Hippocampal formation (tissue), 2 donors: ENCODE measurements around the gene CNOT6.
"Not testable (repeated sequence)": the region's sequence is repeated elsewhere in the genome, so short reads cannot be mapped to it uniquely, and the experiment has no call there.

Experiments used
- DNase-seq, 2 donors: peaks; one replicate each; lab custom pipeline; 2025; lab: John Stamatoyannopoulos, UW

The CNOT6 gene

DNA sequence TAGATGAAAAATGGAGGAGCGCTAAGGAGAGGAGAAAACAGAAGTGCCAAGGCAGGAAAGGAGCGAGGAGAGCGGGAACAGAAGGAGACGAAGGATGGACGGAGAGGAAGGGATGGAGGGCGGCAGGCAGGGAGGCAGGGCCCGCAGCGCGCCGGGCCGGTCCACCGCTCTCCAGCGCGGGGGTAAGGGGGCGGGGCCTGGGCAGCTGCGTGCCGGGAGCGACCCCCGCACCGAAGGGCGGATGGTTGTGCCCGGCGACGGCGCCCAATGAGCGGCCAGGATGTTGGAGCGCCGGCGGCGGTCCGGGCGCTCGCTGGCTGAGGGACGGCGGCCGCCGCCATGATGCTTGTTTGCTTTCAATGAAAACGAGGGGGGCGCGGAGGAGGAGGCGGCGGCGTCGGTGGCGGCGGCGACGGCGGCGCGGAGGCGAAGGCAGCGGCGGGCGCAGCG is at the start of gene CNOT6:
TSS of gene CNOT6 (plus strand) at position 320 of the 450 bp plus-strand sequence. CDS start 34,898 bp downstream, outside the sequence.
- peak; percentile 92 to 93 for DNase-seq

GRCh38 chr5:180454752-180455151 is 39.4 kb upstream of the CNOT6 start:
- DNase-seq = no peak

- no peak for DNase-seq
These were observed 38.3 kb upstream of the CNOT6 start for GRCh38 chr5:180455872-180456271.

GRCh38 chr5:180456792-180457191 is 37.4 kb upstream of the CNOT6 start:
- DNase-seq = no peak

DNA sequence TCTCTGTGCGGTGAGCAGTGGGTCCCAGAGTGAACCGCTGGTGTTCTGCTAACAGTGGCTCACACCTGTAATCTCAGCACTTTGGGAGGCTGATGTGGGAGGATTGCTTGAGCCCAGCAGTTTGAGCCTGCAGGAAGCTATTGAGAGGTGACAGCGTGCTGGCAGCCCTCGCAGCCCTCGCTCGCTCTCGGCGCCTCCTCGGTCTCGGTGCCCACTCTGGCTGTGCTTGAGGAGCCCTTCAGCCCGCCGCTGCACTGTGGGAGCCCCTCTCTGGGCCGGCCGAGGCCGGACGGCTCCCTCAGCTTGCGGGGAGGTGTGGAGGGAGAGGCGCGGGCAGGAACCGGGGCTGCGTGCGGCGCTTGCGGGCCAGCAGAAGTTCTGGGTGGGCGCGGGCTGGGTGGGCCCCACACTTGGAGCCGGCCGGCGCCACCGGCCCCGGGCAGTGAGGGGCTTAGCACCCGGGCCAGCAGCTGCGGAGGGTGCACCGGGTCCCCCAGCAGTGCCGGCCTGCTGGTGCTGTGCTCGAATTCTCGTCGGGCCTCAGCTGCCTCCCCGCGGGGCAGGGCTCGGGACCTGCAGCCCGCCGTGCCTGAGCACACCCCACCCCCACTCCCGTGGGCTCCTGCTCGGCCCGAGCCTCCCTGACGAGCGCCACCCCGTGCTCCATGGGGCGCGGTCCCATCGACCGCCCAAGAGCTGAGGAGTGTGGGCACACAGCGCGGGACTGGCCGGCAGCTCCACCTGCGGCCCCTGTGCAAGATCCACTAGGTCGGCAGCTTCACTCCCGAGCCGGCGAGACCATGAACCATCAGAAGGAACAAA is 35.1 kb upstream of the CNOT6 start:
- DNase-seq = not testable (repeated sequence)

DNA sequence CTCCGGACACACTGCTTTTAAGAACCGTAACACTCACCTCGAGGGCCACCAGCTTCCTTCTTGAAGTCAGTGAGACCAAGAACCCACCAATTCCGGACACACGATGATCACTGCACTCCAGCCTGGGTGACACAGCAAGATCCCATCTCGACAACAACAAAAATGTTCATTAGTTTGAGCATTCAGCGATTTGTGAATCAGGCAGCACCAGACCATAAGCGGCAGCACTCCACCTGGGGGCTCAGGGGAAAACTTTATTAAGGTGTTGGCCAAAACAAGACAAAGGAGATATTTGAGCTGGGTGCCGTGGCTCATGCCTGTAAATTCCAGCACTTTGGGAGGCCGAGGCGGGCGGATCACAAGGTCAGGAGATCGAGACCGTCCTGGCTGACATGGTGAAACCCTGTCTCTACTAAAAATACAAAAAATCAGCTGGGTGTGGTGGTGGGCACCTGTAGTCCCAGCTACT is 34.5 kb upstream of the CNOT6 start:
- DNase-seq = not testable (repeated sequence)

GRCh38 chr5:180460834-180461233 is 33.3 kb upstream of the CNOT6 start:
- DNase-seq = no peak

DNA sequence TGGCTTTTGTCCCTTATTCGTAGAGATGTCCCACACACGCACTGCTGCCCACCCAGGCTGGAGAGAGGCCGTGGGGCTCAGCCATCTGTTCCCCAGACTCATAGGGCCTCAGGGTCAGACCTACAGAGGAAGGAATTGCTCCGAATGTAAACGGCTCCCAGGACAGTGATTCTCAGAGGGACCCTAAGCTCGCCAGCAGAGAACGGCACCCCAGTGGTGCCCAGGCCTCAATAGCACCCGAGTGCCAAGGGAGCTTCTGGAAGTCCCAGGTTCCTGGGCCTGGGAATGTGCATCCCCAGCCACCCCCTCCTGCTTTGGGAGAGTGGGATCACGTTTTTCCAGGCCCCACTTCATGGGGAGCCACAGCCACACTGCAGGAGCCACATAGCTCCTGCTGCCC is 32.9 kb upstream of the CNOT6 start:
- no peak for DNase-seq

DNA sequence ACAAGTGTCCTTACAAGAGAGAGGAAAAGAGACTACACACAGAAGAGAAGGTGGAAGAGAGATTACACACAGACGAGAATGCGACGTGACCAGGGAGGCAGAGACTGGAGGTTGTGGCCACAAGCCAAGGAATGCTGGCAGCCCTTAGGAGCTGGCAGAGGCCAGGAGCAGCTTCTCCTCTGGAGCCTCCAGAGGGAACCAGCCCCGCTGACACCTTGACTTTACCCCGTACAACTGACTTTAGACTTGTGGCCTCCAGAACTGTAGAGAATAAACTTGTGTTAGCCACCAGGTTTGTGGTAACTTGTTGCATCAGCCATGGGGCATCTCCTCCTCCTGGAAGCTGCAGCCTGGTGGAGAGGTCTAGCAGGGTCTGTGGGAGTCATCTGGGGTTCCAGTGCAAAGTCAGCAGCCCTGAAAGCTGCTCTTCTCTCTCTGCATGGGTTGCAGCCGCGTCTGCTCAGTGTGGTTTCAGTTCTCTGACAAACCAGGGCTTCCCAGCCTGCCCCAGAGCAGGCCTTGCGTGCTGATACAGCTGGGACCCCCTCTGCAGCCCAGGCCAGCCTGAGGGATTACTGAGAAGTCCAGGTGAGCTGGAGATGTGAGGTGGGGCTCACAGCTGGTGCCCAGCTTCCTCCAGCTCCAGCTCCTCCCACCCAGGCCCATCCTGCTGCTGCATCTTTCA is 30.8 kb upstream of the CNOT6 start:
- no peak for DNase-seq

GRCh38 chr5:180463916-180464602 is 30.1 kb upstream of the CNOT6 start:
- no peak for DNase-seq

- no peak for DNase-seq
These were observed 29.6 kb upstream of the CNOT6 start for GRCh38 chr5:180464603-180464970.

- DNase-seq = not testable (repeated sequence)
These were observed 29.1 kb upstream of the CNOT6 start for GRCh38 chr5:180465052-180465451.

DNA sequence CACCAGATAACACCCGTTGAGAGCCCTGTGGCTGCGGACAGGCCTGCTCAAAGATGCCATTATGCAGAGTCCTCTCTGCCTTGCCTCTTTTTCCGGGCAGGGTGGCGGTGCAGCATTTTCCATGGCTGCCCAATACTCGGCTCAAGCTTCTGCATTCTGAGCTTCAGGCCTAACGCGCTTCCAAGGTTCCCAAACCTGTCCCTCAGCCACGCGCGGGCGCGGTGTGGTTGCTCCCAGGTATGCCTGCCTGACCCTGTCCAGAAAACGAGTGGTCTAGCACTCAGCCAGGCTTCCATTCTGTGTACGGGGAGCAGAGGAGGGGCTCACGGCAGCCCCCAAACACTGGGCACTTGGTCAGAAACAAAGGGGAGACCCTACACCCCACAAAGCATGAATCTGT is 27.9 kb upstream of the CNOT6 start:
- DNase-seq = no peak

DNA sequence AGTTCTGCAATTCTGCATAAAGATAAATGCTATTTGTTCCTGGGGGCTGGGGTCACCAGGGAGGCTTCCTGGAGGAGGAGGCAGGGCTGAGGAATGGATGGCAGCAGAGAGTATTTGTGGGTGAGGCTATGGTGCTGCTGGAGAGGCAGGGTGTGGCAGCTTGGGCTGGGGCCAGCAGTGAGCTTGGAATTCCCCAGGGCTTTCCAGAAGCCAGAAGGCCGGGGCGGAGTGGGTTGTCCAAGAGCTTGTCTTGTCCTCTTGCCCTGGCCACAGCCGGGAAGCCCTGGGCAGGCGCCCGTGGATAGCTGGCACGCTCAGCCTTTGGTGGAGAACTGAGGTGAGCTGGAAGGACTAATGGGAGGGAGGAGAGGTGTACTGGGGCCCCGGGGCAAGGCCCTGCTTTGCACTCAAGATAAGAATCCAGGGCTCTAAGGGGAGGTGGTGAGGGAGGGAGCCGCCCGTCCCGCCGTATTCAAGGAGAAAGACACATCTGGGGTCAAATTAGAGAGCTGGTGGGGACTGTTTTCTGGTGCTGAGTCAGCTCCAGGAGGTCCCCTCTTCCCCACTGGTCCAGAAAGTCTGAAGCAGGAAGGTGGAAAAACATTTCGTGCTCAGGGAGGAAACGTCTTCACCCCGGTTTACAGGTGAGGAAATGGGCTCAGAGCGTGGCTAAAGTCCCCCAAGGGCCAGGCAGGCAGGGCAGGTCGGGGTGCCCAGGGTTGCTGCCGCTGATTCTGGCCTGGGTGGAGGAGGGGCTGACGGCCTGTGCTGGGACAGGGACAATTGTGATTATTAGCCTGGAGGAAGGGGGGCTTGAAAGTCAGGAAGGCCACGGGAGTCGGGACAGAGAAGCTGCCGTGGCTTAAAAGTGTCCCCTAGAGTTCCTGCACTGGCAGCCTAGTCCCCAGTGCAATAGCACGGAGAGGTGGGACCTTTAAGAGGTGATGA is 26.9 kb upstream of the CNOT6 start:
- DNase-seq = no peak

DNA sequence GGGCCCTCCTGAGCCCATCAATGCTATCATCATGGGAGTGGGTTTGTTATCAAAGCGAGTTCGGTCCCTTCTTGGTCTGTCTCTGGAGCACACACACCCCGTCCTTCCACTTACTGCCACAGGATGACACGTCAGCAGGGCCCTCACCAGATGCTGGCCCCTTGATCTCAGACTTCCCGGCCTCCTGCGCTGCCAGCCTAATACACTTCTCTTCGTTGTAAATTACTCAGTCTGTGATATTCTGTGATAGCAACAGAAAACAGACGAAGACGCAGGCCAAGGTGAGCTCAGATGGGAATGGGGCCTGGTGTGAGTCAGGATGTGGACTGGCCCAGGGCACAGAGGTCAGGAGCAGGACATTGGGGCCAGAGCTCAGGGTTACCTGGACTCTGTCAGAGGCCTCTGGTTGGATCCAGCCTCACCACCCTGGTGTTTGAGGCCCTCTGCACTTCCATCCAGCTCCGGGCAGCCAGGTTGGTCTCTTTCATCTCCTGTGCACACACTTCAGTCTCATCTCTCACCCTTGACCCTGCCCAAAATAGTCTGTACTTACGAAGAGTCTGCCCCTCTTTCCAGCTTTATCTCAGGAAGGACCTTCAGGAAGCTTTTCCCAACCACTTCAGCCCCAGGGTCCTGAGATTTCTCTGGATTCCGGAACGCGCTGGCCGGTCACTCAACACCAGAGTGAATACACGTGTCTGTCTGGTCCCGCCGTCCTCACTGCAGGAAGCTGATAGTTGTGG is 26.0 kb upstream of the CNOT6 start:
- no peak for DNase-seq

DNA sequence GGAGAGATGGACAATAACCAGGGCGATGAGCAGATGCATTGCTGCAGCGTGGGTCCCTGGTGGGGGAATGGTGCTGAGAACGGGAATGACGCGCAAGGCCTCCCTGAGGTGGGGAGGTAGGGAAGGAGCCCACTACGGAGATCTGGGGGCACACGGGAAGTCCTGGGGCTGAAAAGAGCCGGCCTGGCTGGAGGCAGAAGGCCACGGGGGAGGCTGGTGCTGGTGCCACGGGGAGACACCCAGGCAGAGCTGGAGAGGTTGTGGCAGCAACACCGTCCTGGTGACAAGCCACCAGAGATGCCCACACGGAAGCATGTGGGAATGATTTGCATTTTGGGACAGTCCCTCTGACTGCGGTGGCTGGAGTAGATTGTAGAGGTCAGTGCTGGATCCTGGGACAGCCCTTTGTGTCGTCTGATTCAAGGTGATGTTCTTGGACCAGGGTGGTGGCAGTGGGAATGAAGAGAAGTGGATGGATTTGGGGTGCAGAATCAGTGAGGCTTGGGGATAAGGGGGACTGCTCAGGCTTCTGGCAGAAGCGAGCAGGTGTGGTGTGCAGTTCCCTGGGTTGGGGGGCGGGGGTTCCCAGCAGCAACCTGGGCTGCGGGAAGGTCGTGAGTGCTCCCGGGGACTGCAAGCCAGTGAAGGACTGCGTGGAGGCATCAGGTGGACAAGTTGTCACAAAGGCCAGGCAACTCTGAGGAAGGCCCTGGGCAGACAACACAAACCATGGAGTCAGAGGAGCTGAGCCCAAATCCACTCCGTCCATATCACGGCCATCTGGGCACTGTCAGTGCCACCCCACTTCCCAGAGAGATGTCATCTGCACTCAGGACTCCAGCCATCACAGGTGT is 25.2 kb upstream of the CNOT6 start:
- no peak for DNase-seq

- DNase-seq = no peak
These were observed 24.7 kb upstream of the CNOT6 start for GRCh38 chr5:180469586-180469865.

- DNase-seq = no peak
These were observed 24.3 kb upstream of the CNOT6 start for GRCh38 chr5:180469866-180470265.

DNA sequence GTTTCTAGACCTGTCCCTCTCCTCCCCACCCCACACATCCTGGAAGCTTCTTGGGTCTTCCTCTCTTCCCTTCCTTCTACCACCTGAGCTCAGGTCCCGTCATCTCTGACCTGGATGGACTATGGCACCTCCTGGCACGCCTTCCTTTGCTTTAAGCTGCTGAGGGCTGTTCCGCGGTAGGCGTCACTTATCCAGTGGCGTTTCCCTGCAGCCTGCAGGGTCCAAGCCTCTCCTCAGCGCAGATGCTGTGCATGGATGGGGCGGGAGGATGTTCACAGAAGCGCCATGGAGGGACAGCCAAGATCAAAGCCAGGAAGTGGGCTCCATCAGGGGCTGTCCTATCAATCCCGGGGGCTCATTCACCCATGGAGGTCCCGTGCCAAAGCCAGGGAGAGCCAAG is 23.8 kb upstream of the CNOT6 start:
- no peak for DNase-seq

DNA sequence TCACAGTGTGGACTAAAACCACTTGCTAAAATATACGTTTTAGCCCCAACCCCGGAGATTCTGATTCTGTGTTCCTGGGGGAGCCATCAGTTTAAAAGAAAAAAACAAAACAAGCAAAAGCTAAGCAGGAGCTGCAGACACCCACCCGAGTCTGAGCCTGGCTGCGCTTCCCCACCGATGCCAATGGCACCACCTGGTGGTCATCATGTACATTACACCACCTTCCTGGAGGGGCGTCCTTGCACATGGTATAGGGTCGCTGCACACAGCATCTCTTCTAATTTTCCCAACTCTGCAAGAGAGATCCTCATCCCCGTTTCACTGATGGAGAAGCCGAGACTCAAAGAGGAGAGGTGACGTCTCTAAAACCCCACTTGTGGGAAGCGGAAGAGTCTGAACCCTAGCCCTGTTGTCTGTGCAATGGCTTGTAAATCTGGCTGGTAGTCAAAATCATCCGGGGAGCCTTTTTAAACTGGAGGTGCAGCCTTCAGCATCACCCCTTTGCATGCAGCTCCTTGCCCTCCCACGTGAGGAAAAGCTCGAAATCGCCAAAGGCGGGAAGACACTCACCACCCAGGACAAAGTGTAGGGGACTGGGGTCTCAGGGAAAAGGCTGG is 23.1 kb upstream of the CNOT6 start:
- peak; percentile 28 to 38 for DNase-seq
